Body of pancreas (tissue), 4 donors: Measurements from ENCODE around the gene DGKD. TPM values are rescaled to one million over a fixed set of nuclear protein-coding genes. Genes with fewer than 3 reads are reported as not detected.
A peak's percentile ranks its signal among the peaks of the same experiment; 100 is the strongest.
"Not testable (repeated sequence)": the region's sequence is repeated elsewhere in the genome, so short reads cannot be mapped to it uniquely, and the experiment has no call there.

Experiments used
- ATAC-seq: fragments of 150-250 bp; one replicate; pipeline ENCODE4 v1.9.1; 2016
- DNase-seq, 4 donors: peaks; one replicate each; pipeline ENCODE4 v3.0.0-alpha.2; 2019
- H3K27ac ChIP-seq, 4 donors: fragments of 200-600 bp; sonication (generic); 1 replicate in 3 of 4; 2 replicates in 1 of 4; pipeline versions ENCODE4 v1.5.1 to v1.6.1; 2016 to 2019; ENCODE audit warnings: mild to moderate bottlenecking in 1 of 4, mixed read lengths in 1 of 4, moderate library complexity in 1 of 4
- H3K27me3 ChIP-seq, 2 donors: fragments of 200-600 bp; sonication (generic); one replicate each; pipeline ENCODE4 v1.6.0; 2016; ENCODE audit warnings: mild to moderate bottlenecking in 1 of 2
- H3K36me3 ChIP-seq, 2 donors: fragments of 200-600 bp; sonication (generic); replicated peaks in 1 of 2; 2 replicates each; pipeline ENCODE4 v1.5.1; 2016; ENCODE audit warnings: low read depth in 2 of 2; ENCODE audit not compliant: insufficient read depth in 1 of 2
- H3K4me1 ChIP-seq: fragments of 200-600 bp; sonication (generic); one replicate; pipeline ENCODE4 v1.6.0; 2016
- H3K4me3 ChIP-seq, 2 donors: fragments of 200-600 bp; sonication (generic); 1 replicate in 1 of 2; 2 replicates in 1 of 2; pipeline ENCODE4 v1.5.1; 2016 to 2019
- H3K9me3 ChIP-seq, 3 donors: fragments of 200-600 bp; sonication (generic); 1 replicate in 2 of 3; 2 replicates in 1 of 3; pipeline ENCODE4 v1.5.1; 2016
- CTCF ChIP-seq, 7 experiments: fragments of 450-650 bp in 4 of 7; fragments of 200-600 bp in 3 of 7; sonication (generic) in 3 of 7; IDR thresholded peaks; one replicate each; pipeline ENCODE4 v1.5.1; 2016 to 2019; ENCODE audit warnings: antibody characterized with exemption in 7 of 7
- POLR2A ChIP-seq, 3 donors: fragments of 450-650 bp; IDR thresholded peaks; one replicate each; pipeline ENCODE4 v1.6.1; 2016; ENCODE audit warnings: antibody characterized with exemption in 3 of 3, mild to moderate bottlenecking in 2 of 3
- WGBS, 2 donors: methylation state at CpG; one replicate each; pipeline ENCODE4 v1.1.5; 2017; 5-methylcytosine and 5-hydroxymethylcytosine counted together
- intact Hi-C: fragments of 100-400 bp; cut with DNase I; formaldehyde crosslinking; loops from one replicate; pipeline ENCODE4 v1.15.1; 2023
- total RNA-seq, 2 donors: library from RNA; depleted of rRNA; stranded (reverse); fragments of >200 nt; gene quantifications; one replicate each; pipeline ENCODE4 v1.1.0, GENCODE V29; 2016

Gene DGKD
- total RNA-seq, 2 donors from 2014 or later, result 9.1 to 30.3 TPM

GRCh38 chr2:233328922-233329321, 25.4 kb upstream of the DGKD start:
- Histone ChIP-seq H3K4me3 (no peak overlapping the region), H3K27ac (no peak overlapping the region), H3K4me1 (no peaks in the 10 kb centered on the region), H3K36me3 (no peaks in the 10 kb centered on the region), H3K27me3 (no peaks in the 10 kb centered on the region), H3K9me3 (no peaks in the 10 kb centered on the region)
- no peak for ATAC-seq
- intact Hi-C loops, result no loop called here
- TF ChIP-seq CTCF (IDR thresholded peaks at IDR 0.05) (no peak), POLR2A (IDR thresholded peaks at IDR 0.05) (no peak)
- 75 to 81% methylated on average over 4 of the region's 4 CpGs for WGBS, 2 donors
- DNase-seq, result no peak

- TF ChIP-seq CTCF (IDR thresholded peaks at IDR 0.05) (no peak), POLR2A (IDR thresholded peaks at IDR 0.05) (no peak)
- Histone ChIP-seq H3K27ac (no peak overlapping the region), H3K4me1 (no peaks in the 10 kb centered on the region), H3K9me3 (no peaks in the 10 kb centered on the region), H3K27me3 (no peaks in the 10 kb centered on the region), H3K36me3 (no peaks in the 10 kb centered on the region), H3K4me3 (no peak overlapping the region)
- WGBS, 2 donors, result 70 to 80% methylated on average over 6 to 7 of the region's 7 CpGs
- ATAC-seq, result no peak
- DNase-seq, result no peak
- intact Hi-C loops, result no loop called here
Measured at GRCh38 chr2:233329489-233330135, 24.7 kb upstream of the DGKD start.

- Histone ChIP-seq H3K27ac (peak overlapping the region in 2 of 4 donors; percentile 17 to 55), H3K36me3 (no peaks in the 10 kb centered on the region), H3K4me3 (no peak overlapping the region), H3K9me3 (no peaks in the 10 kb centered on the region), H3K4me1 (no peaks in the 10 kb centered on the region), H3K27me3 (no peaks in the 10 kb centered on the region)
- intact Hi-C loops, result no loop called here
- no peak for TF ChIP-seq POLR2A (IDR thresholded peaks at IDR 0.05)
- no peak for TF ChIP-seq CTCF (IDR thresholded peaks at IDR 0.05)
- WGBS, 2 donors, result 66 to 70% methylated on average over 15 of the region's 15 CpGs
- DNase-seq, result peak in 3 of 4 donors; percentile 24 to 80 (median 42)
- ATAC-seq, result no peak
Measured at GRCh38 chr2:233331536-233331935, 22.8 kb upstream of the DGKD start.

DNA sequence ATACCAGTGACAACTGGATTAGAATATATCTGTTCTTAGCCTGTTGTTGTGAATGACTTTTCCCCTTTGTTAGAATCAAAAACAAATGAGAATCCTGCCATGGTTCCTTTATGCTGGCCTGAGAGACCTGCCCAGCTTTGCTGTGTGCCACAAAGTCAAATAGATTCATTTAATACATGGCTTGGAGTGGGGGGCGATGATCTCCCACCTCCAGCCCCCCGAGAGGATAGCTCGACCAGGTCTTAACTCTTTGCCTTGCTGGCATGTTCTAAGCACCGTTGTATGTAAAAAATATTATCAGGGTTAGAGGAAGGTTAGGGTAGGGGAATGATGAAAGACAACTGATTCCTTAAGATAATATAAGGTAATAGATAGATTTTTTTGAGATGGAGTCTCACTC, 22.2 kb upstream of the DGKD start:
- intact Hi-C loops, result no loop called here
- Histone ChIP-seq H3K27me3 (no peaks in the 10 kb centered on the region), H3K4me3 (no peak overlapping the region), H3K27ac (peak overlapping the region in 1 of 4 donors; percentile 34), H3K36me3 (no peaks in the 10 kb centered on the region), H3K4me1 (no peaks in the 10 kb centered on the region), H3K9me3 (no peaks in the 10 kb centered on the region)
- ATAC-seq (no peak), DNase-seq (no peak)
- TF ChIP-seq POLR2A (IDR thresholded peaks at IDR 0.05) (no peak), CTCF (IDR thresholded peaks at IDR 0.05) (no peak)
- WGBS, 2 donors, result 63 to 83% methylated on average over 4 of the region's 4 CpGs

DNA sequence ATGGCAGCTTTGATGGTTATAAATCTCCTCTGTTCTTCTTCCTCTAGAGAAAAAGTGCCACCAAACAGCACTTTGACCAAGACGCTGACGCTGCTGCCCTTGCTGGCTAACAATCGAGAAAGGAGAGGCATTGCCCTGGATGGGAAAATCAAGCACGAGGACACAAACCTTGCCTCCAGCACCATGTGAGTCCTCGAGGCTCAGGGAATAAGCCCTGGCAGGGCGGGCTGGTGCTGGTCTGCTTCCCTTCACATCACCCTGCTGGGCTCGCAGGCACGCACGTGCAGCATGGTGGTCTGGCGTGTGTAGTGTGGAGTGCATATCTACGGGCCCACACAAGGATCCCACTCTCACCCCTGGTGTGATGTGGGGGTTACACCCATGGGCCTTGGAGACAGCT, 19.4 kb upstream of the DGKD start:
- no peak for TF ChIP-seq POLR2A (IDR thresholded peaks at IDR 0.05)
- no peak for TF ChIP-seq CTCF (IDR thresholded peaks at IDR 0.05)
- H3K27ac ChIP-seq, result no peak overlapping the region
- DNase-seq (no peak), ATAC-seq (no peak)
- no peaks in the 10 kb centered on the region for H3K27me3 ChIP-seq
- intact Hi-C loops, result no loop called here
- no peak overlapping the region for H3K4me3 ChIP-seq
- WGBS, 2 donors, result 79 to 81% methylated on average over 5 to 11 of the region's 11 CpGs
- no peaks in the 10 kb centered on the region for H3K4me1 ChIP-seq
- no peaks in the 10 kb centered on the region for H3K36me3 ChIP-seq
- H3K9me3 ChIP-seq, result no peaks in the 10 kb centered on the region

DNA sequence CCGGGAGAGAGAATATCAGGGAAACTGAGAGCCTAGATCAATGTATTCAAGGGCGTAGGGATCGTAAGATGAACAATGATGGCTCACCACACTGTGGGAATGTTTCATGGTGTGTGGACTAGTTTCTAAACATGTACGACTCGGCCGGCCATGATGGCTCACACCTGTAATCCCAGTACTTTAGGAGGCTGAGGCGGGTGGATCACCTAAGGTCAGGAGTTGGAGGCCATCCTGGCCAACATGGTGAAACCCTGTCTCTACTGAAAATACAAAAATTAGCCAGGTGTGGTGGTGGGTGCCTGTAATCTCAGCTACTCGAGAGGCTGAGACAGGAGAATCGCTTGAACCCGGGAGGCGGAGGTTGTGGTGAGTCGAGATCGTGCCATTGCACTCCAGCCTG, 18.2 kb upstream of the DGKD start:
- H3K27me3 ChIP-seq, H3K9me3 ChIP-seq, H3K27ac ChIP-seq, H3K4me1 ChIP-seq, H3K4me3 ChIP-seq, H3K36me3 ChIP-seq, DNase-seq, intact Hi-C loops, ATAC-seq: not testable (repeated sequence)
- 88 to 89% methylated on average over 13 of the region's 13 CpGs for WGBS, 2 donors
